HG02973 (cell line): Measurements from ENCODE around the gene LDB3.
A peak's percentile ranks its signal among the peaks of the same experiment; 100 is the strongest.

Source experiments
- ATAC-seq: cut with Tn5 transposase; IDR thresholded peaks from one replicate; pipeline ENCODE4 v1.9.1; 2021; ENCODE audit warnings: moderate library complexity; ENCODE audit not compliant: unreplicated experiment

LDB3 gene

DNA sequence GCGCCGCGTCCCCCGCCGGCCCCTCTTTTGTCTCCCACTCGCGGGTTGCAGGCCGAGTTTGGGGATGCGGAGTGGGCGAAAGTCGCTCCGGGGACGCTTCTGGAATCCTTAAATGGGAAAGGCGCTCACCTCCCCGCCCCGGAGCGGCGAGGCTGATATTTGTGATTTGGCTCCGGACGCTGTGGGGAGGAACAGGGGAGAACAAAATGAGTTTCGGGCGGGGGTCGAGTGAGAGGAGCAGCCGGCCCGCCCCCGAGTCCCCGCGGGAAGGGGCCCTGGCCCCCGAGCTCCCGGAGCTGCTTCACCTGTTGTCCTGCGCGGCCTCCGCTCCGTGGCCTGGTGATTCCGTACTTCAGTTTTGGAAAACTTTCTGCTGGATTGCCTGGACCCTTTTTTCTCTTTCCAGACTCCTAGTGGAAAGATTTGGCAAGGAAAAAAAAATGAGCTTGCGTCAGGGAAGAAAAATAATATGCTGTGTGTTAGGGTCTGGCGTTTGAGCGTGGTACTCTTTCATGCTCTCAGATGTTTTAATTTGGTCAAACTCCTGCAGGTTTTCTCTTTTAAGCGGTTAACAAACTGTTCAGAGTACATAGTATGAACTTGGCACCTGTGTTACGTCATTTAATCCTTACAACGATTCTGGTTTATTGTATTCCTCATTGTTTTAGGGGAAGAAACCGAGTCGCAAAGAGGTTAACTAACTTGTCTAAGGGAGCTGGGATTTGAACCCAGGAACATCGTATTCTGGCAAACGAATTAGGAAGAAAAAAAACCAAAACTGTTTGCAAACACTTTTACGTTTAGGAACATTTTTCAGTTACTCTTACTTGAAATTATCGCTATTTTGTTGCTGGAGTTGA lies 89.0 kb downstream of the LDB3 start:
- ATAC-seq, result peak; percentile 4

DNA sequence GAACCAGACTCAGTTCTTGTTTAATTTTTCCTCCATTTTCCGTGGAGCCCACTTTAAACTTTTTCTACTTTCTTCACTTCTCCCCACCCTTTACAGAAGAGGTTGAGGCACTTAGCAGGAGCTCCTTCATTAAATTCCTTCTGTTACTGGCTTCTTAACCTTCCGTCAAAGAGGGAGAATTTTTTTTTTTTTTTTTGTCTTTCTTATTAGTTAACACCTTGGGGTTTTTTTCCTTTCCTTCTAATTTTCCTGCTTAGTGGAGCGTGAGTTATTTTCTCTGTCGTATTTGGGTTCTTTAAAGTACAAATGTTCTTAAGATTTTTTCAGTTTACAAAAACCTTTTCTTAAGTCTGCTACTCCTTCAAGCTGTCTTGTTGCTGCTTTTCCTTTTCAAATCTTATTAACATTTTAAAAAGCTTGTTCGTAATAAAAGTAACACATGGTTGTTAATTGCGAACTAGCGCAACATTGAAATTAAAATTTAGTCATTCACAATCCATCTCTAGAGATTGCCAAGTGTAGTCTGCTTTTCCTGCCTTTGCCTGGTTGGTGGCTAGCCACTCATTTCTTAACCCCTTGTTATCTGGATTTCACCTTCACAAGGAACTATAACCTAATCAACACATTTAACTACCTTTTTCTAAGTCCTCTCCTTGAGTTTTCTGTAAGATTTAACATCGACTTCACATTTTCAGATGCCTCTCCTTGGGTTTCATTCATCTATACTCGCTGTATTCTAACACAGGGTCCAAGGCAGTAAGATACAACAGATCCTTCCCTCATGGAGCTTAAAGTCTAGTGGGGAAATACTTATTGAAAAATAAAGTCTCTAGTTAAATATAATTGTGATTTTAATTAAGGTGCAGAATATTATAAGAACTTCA lies 90.1 kb downstream of the LDB3 start:
- no peak for ATAC-seq

DNA sequence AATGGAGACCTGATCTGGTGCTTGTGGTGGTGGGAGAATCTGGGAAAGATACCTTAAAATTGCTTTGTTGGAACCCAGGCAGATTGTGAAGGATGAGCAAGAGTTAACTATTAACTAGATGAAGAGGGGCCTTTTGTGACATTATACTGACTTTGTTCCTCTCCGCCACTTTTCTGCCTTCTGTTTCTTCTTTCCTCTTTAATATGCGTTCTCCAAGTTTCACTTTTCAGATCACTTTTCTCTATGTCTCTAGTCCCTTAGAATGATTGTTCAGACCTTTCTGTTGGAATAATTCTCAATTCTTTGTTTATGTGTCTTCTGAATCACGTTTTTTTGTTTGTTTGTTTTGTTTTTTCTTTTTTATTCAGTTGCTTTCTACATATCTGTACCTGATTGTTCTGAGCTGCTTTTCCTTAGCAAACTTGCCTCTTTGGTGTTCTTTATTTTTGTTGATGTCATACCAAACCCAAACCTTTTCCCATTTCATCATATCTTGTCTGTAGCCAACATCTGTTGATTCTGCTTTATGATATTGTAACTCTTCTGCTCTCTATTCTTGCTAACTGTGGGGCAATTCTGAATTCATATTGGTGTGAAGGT lies 90.9 kb downstream of the LDB3 start:
- no peak for ATAC-seq

DNA sequence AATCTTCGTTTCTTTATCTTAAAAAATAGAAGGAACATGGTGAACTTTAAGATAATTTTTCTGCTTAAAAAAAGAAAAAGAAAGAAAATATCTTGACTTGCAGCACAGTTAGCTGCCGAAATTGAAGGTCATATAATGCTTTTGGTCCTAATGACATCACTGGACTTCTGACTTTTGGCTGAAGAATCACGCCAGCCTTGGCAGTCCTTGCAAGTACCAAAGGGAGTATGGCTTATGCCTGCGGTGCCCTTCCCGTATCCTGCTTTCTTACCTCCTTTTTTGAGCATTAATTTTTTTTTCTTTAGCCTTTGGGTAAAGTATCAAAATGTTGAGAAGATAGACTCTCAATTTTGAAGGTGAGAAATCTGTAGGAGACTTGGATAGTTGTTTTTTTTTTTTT lies 95.1 kb downstream of the LDB3 start:
- ATAC-seq, result no peak

DNA sequence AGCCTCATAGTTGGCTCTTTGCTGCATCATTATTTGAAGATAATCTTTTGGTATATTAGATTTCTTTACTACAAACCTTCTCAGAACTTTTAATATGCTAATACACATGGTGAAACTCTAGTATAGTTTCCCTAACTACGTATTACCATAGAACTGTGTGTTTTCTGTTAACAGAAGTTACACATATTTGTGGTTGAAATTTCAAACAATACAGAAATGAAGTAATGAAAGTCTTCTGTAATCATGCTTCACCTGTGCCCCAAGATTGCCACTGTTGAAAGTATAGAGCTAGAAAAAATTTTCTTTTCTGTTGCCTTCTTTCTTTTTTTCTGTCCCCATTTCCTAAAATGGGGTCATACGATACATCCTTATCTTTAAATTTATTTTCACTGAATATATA lies 97.2 kb downstream of the LDB3 start:
- no peak for ATAC-seq

DNA sequence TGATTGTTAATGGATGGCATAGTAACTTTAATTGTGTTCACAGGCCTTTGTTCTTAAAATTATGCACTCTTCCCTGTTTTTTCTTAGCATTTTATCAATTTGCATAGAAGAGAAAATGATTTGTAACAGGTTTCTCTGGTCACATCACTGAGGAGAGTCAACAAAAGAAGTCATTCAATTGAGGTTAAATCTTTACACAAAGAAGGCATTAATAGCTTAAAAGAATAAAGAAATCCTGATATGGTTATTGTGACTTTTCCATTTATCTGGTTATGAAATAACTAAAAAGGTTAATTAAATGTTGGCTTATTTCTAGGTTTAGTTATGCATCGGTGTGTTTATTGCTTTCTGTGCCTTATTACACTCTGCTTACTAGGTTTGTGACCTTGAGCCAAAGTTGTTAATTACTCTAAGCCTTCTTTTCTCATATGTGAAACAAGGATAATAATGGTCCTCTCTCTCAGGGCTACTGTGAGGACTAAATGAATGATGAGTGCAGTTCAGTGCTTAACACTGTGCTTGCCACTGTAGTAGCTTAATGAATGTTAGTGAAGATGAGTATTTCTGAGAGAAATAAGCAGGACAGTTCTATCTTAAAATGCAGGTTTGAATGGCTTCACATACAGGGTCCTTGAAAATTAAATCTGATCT lies 100.2 kb downstream of the LDB3 start:
- no peak for ATAC-seq

DNA sequence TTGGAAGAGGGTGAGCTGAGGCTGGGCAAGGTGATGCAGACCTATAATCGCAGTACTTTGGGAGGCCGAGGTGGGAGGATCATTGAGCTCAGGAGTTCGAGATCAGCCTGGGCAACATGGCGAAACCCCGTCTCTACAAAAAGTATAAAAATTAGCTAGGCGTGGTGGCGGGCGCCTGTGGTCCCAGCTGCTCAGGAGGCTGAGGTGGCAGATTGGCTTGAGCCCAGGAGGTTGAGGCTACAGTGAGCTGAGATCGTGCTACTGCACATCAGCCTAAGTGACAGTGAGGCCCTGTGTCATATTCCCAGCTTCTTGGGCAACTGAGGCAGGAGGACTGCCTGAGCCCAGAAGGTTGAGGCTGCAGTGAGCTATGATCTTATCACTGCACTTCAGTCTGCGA lies 101.7 kb downstream of the LDB3 start:
- ATAC-seq, result no peak

DNA sequence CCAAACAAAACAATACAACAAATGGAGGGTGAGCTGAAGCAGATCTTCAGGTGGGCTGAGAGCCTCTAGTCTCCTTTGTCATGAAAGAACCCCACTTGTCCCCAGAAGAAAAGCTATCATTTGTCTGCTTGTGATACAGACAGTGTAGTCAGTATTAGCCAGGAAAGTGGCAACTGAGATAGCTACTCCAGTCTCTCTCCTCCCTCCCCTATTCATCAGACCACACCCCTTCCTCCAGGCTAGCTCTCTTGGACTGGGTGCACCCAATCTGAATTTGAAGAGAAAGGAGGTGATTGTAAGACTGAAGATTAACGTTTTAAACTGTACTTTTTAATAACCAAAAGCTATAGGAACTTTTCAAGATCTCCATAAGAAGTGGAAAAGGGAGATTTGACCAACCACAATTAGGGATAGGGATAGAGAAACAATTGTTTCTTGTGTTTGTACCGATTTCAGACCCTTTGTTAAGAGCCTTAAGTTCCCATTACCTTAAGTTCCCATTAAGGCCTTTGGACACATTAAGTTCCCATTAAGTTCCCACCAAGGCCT lies 102.2 kb downstream of the LDB3 start:
- ATAC-seq, result no peak

DNA sequence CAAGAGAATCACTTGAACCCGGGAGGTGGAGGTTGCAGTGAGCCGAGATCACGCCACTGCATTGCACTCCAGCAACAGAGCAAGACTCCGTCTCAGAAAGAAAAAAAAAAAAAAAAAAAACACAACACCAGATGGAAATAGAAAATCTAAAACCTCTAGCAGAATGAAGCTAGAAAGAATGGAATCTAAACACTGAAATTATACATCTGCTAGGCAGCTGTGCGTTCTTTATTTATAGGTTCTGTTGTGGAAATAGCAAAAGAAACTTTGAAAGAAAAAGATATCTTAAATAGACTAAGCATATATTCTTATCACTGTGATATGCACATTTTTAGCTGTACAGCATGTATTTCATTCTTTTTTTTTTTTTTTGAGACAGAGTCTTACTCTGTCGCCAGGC lies 105.2 kb downstream of the LDB3 start:
- ATAC-seq, result no peak

DNA sequence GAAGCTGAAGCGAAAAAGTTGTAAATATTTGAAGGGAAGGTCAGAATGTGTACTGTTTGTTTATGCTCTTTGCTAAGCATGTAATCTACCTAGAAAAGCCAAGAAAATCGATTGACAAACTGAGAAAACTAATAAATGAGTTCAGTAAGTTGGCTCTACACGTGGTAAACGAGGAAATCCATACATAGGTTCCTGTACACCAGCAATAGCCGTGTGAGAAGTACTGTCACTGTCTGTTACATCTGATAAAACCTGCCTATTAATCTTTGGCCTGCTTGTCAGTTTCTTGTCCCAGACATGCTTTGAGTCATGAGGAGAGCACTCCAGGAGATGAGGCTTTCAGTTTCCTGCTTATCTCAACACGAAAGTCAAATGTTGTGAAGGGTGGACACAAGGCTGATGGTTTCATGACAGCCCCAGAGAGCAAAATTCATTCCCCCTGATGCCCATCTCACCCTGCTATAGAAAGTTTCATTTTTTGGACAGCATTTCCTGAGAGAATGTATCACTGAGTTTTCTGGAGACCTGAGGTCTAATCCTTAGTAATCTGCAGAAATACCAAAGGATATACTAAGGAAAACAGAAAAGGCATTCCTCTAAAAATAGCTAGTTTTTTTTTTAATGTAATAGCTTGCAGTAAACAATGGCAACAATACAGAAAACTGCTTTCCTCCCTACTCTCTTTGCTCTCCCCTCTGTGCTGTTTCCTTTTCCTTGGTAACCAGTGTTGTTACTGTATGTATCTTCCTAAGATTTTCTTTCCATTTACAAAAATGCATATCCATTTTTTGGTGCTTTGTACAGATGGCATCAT lies 107.0 kb downstream of the LDB3 start:
- ATAC-seq, result peak; percentile 74

DNA sequence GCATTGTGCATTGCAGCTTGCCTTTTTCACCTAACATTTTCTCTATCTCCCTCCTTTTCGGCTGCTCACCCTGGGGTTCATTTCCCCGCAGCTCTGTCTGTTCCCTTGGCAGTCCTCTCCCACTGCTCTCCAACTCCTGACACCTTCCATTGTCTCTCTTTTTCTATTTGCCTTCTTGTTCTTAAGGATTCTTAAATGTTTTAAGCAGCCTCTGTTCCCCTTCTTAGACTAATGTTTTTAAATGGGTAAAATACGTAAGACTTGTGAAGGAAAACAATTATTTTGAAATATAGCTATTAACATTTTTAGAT lies 107.5 kb downstream of the LDB3 start:
- no peak for ATAC-seq

DNA sequence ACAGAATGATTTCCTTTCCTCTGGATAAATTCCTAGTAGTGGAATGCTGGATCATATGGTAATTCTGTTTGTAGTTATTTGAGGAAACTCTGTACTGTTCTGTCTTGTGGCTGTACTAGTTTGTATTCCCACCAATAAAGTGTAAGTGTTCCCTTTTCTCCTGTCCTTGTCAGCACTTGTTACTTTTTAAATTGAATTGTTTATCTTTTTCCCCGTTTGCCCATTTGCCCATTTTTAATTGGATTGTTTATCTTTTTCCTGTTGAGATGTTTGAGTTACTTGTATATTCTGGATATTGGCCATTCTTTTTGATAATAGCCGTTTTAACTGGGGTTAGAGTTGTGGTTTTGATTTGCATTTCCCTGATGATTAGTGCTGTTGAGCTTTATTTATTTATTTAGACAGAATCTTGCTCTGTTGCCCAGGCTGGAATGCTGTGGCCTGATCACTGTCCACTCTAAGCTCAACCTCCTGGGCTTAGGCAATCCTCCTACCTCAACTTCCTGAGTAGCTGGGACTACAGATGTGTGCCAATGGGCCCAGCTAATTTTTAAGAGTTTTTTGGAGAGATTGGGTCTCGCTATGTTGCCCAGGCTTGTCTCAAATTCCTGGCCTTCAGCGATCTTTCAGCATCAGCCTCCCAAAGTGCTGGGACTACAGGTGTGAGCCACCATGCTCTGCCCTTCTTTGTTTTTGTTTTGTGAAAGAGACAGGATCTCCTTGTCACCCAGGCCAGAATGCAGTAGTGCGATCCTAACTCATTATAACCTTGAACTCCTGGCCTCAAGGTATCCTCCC lies 111.1 kb downstream of the LDB3 start:
- ATAC-seq, result no peak

DNA sequence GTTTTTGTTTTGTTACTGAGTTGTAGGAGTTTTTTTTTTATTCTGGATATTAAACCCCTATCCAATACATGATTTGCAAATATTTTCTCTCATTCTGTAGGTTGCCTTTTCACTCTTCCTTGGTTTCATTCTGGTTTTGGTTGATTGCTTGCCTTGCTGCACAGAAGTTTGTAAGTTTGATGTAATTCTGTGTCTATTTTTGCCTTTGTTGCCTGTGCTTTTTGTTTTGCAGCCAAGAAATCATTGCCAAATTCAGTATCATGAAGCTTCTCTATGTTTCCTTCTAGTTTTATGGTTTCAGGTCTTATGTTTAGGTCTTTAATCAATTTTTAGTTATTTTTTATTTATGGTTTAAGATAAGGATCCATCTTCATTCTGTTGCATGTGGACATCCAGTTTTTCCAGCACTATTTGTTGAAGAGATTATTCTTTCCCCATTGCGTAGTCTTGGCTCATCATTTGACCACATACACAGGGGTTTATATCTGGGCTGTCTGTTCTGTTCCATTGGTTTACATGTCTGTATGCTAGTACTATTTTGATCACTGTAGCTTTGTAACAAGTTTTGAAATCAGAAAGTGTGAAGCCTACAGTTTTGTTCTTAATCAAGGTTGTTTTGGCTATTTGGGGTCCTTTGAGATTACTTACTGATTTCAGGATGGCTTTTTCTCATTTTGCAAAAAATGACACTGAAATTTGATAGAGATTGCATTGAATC lies 114.5 kb downstream of the LDB3 start:
- ATAC-seq, result peak; percentile 75

DNA sequence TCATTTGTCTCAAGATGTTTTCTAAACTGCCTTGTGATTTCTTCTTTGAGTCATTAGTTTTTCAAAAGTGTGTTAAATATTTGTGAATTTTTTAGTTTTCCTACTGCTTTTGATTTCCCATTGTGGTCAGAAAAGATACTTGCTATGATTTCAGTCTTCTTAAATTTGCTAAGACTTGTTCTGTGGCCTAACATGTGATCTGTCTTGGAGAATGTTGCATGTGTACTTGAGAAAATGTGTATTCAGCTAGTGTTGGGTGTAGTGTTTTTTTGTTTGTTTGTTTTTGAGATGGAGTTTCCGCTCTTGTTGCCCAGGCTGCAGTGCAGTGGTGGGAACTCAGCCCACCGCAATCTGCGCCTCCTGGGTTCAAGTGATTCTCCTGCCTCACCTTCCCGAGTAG lies 116.7 kb downstream of the LDB3 start:
- ATAC-seq, result no peak
